Measurements from ENCODE around the gene CEP19. TPM values are rescaled to one million over a fixed set of nuclear protein-coding genes. Genes with fewer than 3 reads are reported as not detected.
A peak's percentile ranks its signal among the peaks of the same experiment; 100 is the strongest.

The CEP19 gene
- total RNA-seq, 1 experiment from 2014 or later, result 1.3 TPM

GRCh38 chr3:196689941-196690660, 21.9 kb downstream of the CEP19 start:
- H3K4me2 ChIP-seq (ENCODE audit: insufficient read depth, insufficient read length, low read length), result no peak overlapping the region
- no peak overlapping the region for H3K23ac ChIP-seq (ENCODE audit: insufficient read length, low read depth, low read length)
- Mint-ChIP-seq H3K36me3 (ENCODE audit: insufficient read depth in 1 of 3, low read depth in 3 of 3) (no peaks in the 10 kb centered on the region), H3K4me1 (peaks cover 9 to 10% of the 10 kb centered on the region in 2 experiments), H3K9me3 (peaks cover 0 to 2% of the 10 kb centered on the region in 2 experiments; a peak in 1 of 5 replicates), H3K27ac (peak overlapping the region in 1 of 3 experiments; percentile 57; a peak in 1 of 7 replicates), H3K4me3 (no peak overlapping the region), H3K27me3 (ENCODE audit: low read depth) (no peaks in the 10 kb centered on the region)
- H3K79me2 ChIP-seq (ENCODE audit: insufficient read depth, low read length), result no peaks in the 10 kb centered on the region
- no peak overlapping the region for H3K14ac ChIP-seq (ENCODE audit: insufficient read depth, low read length)
- H3T11ph ChIP-seq (ENCODE audit: low read length), result no peak overlapping the region
- H3K27ac ChIP-seq (ENCODE audit: insufficient read length, low read depth, low read length), result no peak overlapping the region
- no peak overlapping the region for H3K18ac ChIP-seq (ENCODE audit: insufficient read length, low read depth, low read length)
- H3K4me1 ChIP-seq (ENCODE audit: insufficient read depth, low read length), result no peaks in the 10 kb centered on the region; the same call in 1 of the 2 replicates
- no peaks in the 10 kb centered on the region for H4K20me1 ChIP-seq (ENCODE audit: control insufficient read depth, insufficient read depth, insufficient read length)
- no peak overlapping the region for H3K4ac ChIP-seq (ENCODE audit: low read depth, low read length)
- H3K27me3 ChIP-seq (ENCODE audit: insufficient read depth, low read length), result no peaks in the 10 kb centered on the region
- H2BK12ac ChIP-seq (ENCODE audit: insufficient read length, low read depth, low read length), result no peak overlapping the region
- H2AK5ac ChIP-seq (ENCODE audit: insufficient read length, low read length), result no peak overlapping the region
- no peak overlapping the region for H3K9ac ChIP-seq (ENCODE audit: extremely low read depth, insufficient read length, low read length)
- no peak overlapping the region for H3K56ac ChIP-seq (ENCODE audit: insufficient read length, low read depth, low read length)
- H4K8ac ChIP-seq (replicated peaks; ENCODE audit: insufficient read length, low read depth, low read length), result no peak overlapping the region
- H2BK15ac ChIP-seq (ENCODE audit: low read depth, low read length), result no peak overlapping the region
- H3K79me1 ChIP-seq (ENCODE audit: insufficient read depth, low read depth, low read length, poor library complexity, severe bottlenecking), result no peaks in the 10 kb centered on the region
- no CpG with 5 or more reads among the region's 17 CpGs for WGBS (ENCODE audit: extremely low coverage, insufficient read length, low lambda C conversion rate)
- no peak overlapping the region for H2BK20ac ChIP-seq (ENCODE audit: low read depth, low read length, poor library complexity, severe bottlenecking)
- H2AFZ ChIP-seq (ENCODE audit: low read length), result no peak overlapping the region
- no peaks in the 10 kb centered on the region for H3K23me2 ChIP-seq (ENCODE audit: insufficient read length, low read depth, low read length, poor library complexity, severe bottlenecking)
- TF ChIP-seq CTCF (conservative IDR thresholded peaks at IDR 0.05), result no peak
- H3K9me3 ChIP-seq (ENCODE audit: control insufficient read depth, low read depth, low read length), result no peaks in the 10 kb centered on the region
- H4K91ac ChIP-seq (ENCODE audit: insufficient read length, low read depth, low read length), result no peak overlapping the region
- no peak overlapping the region for H4K5ac ChIP-seq (ENCODE audit: insufficient read length, low read depth, low read length)
- no peak for DNase-seq
- no peak overlapping the region for H2BK120ac ChIP-seq (ENCODE audit: low read depth, low read length, poor library complexity, severe bottlenecking)
- no peak overlapping the region for H2BK5ac ChIP-seq (ENCODE audit: insufficient read length, low read length)
